ENCODE results near the gene VWA5B1.

GRCh38 chr1:20373764-20374163 lies 83.1 kb downstream of the VWA5B1 start:
- TF ChIP-seq CTCF (IDR thresholded peaks at IDR 0.05) = no peak
- no peak for TF ChIP-seq POLR2A (IDR thresholded peaks at IDR 0.05)
